Measurements from ENCODE around the gene RXRG.

DNA sequence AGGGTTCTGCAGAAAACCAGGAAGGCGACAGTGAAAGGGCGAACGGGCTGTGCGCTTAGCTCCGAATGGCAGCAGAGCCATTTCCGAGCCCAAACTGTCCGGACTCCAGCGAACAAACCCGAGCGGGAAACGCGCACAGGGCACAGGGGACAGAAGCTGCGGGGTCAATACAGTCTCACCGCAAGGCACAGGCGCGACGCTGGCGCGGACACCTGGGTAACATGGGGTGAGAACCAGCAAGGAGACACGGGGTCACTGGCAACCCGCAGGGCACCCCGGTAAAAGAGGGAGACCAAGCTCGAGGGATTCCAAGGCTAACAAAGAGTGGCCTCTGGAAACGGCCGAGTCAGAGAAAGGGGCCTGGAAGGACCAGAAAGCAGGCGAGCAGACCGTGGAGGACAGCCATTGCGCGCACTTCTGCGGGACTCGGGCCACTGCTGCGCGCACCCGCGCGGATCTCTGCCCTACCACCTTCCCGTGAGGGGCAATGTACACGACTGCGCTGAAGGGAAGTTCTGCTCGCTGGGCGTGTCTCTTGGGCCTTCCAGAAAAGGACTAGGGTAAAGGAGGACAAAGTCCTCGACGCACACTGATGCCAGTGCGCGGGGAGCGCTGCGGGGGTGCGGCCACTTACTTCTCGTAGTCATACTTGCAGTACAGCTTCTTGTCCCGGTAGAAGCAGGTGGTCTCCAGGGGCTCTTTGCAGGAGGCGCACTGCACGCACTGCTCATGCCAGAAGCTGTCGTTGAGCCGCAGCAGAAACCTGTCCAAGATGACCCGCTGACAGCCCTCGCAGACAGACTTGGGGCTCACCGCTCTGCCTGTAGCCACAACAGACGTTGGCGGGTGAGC, 92.3 kb downstream of the RXRG start:
- TF ChIP-seq, protein P1, sequence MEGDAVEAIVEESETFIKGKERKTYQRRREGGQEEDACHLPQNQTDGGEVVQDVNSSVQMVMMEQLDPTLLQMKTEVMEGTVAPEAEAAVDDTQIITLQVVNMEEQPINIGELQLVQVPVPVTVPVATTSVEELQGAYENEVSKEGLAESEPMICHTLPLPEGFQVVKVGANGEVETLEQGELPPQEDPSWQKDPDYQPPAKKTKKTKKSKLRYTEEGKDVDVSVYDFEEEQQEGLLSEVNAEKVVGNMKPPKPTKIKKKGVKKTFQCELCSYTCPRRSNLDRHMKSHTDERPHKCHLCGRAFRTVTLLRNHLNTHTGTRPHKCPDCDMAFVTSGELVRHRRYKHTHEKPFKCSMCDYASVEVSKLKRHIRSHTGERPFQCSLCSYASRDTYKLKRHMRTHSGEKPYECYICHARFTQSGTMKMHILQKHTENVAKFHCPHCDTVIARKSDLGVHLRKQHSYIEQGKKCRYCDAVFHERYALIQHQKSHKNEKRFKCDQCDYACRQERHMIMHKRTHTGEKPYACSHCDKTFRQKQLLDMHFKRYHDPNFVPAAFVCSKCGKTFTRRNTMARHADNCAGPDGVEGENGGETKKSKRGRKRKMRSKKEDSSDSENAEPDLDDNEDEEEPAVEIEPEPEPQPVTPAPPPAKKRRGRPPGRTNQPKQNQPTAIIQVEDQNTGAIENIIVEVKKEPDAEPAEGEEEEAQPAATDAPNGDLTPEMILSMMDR (conservative IDR thresholded peaks at IDR 0.05 in 1 of 2, IDR thresholded peaks at IDR 0.05 in 1 of 2; ENCODE audit: extremely low read depth in 1 of 2, insufficient read depth in 1 of 2, low read depth in 1 of 2, low read length in 2 of 2) = no peak
- peak; percentile 52 for TF ChIP-seq EZH2 (IDR thresholded peaks at IDR 0.05; ENCODE audit: borderline replicate concordance, low read length)

All from mammary epithelial cell (primary cell).